Measurements from ENCODE around the gene TTBK1.

Gene TTBK1

DNA sequence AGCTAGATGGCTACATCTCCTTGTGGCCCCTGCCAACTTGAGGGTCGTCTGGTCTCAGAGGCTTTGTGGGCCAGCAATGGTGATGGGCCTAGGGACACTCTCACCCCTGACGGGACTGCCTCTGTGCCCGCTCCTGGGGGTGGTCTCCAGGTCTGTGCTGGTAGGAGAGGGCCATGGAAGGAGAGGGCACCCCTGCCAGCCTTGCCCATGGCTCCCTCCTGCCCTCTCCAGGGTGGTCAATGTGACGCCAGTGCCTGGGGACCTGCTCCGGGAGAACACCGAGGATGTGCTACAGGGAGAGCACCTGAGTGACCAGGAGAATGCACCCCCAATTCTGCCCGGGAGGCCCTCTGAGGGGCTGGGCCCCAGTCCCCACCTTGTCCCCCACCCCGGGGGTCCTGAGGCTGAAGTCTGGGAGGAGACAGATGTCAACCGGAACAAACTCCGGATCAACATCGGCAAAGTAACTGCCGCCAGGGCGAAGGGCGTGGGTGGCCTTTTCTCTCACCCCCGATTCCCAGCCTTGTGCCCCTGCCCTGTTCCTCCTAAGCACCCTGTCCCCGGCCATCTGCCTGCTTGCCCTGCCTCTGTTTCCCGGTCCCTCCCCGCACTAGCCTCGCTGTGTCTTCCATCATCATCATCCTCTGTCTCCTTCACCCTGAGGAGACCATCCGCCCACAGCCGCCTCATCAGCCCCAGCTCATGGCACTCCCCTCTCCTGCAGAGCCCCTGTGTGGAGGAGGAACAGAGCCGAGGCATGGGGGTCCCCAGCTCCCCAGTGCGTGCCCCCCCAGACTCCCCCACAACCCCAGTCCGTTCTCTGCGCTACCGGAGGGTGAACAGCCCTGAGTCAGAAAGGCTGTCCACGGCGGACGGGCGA is 15.8 kb downstream of the TTBK1 start:
- H3K9ac ChIP-seq (ENCODE audit: low read length): no peak overlapping the region
- H3K4me3 ChIP-seq (ENCODE audit: low read length): no peak overlapping the region

DNA sequence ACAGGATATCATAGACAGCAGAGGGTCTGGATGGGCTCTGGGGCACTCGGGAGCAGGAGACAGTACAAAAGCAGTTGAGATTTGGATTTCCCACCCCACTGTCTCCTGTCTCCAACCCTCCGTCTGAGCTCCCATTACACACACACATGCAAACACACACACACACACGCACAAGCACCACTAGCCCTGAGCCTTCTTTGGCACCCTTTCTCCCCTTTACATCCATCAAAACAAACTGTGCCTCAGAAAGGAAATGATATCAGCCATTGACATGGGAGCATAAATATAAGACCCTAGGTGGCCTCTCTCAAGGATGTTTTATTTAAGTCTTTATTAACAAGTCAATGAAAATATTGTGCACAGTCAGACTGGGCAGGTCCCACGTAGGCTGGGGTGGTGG is 17.5 kb downstream of the TTBK1 start:
- H3K4me1 ChIP-seq (ENCODE audit: control insufficient read depth, insufficient read depth, low read length): peaks cover 3% of the 10 kb centered on the region
- no peaks in the 10 kb centered on the region for H3K36me3 ChIP-seq (ENCODE audit: control insufficient read depth, insufficient read depth, low read length)

More for the DNA sequence above, 15.8 kb downstream of the TTBK1 start:
- Histone ChIP-seq H3K27me3 (ENCODE audit: control insufficient read depth, insufficient read depth, low read length) (peaks cover 6% of the 10 kb centered on the region), H3K4me1 (ENCODE audit: control insufficient read depth, insufficient read depth, low read length) (peaks cover 3% of the 10 kb centered on the region), H3K36me3 (ENCODE audit: control insufficient read depth, insufficient read depth, low read length) (no peaks in the 10 kb centered on the region), H3K9me3 (ENCODE audit: control insufficient read depth, low read length) (no peaks in the 10 kb centered on the region)

GRCh38 chr6:43261198-43261597 is 17.9 kb downstream of the TTBK1 start:
- no peak overlapping the region for H3K4me3 ChIP-seq (ENCODE audit: low read length)
- no peak overlapping the region for H3K9ac ChIP-seq (ENCODE audit: low read length)
- H3K4me1 ChIP-seq (ENCODE audit: control insufficient read depth, insufficient read depth, low read length): peaks cover 3% of the 10 kb centered on the region
- peaks cover 6% of the 10 kb centered on the region for H3K27me3 ChIP-seq (ENCODE audit: control insufficient read depth, insufficient read depth, low read length)
- H3K9me3 ChIP-seq (ENCODE audit: control insufficient read depth, low read length): no peaks in the 10 kb centered on the region
- H3K36me3 ChIP-seq (ENCODE audit: control insufficient read depth, insufficient read depth, low read length): no peaks in the 10 kb centered on the region

More for the DNA sequence above, 17.5 kb downstream of the TTBK1 start:
- H3K9me3 ChIP-seq (ENCODE audit: control insufficient read depth, low read length): no peaks in the 10 kb centered on the region
- no peak overlapping the region for H3K4me3 ChIP-seq (ENCODE audit: low read length)
- H3K9ac ChIP-seq (ENCODE audit: low read length): no peak overlapping the region
- H3K27me3 ChIP-seq (ENCODE audit: control insufficient read depth, insufficient read depth, low read length): peaks cover 6% of the 10 kb centered on the region

DNA sequence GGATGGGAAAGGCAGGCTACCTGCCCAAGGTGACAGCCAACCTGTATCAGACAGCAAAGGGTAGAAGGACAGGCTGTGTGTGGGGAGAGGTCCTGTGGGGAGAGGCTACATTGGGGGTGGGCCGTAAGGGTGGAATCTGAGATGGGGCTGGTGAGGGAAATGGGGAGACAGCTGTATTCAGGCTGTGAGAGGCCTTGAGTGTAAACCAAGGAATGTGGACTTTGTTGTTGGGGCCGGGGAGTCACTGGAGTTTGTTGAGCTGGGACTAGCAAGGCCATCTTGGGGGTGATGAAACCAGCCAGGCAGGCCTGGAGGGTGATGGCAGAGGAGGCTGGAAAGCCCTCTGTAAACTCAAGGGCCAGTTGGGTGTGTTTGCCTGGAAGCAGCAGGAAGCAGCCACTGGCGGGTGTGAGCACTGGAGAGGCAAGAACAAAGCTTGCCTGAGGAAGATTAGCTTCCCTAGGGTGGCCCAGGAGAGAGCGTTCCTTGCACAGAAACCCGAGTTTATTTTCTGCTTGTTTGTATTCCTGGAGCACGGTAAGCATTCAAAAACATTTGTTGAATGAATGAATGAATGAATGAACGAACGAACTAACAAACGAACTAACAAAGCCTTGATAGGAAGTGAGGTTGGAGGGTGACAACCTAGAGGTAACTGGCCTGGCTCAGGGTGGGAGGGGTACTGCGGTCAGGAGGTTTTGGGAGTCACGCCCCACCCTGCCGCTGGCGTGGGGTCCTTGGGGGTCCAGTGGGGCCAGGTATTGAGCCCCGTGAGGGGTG is 18.9 kb downstream of the TTBK1 start:
- Histone ChIP-seq H3K27me3 (ENCODE audit: control insufficient read depth, insufficient read depth, low read length) (peaks cover 3% of the 10 kb centered on the region), H3K4me3 (ENCODE audit: low read length) (no peak overlapping the region), H3K9ac (ENCODE audit: low read length) (no peak overlapping the region), H3K4me1 (ENCODE audit: control insufficient read depth, insufficient read depth, low read length) (peaks cover 6% of the 10 kb centered on the region), H3K9me3 (ENCODE audit: control insufficient read depth, low read length) (no peaks in the 10 kb centered on the region), H3K36me3 (ENCODE audit: control insufficient read depth, insufficient read depth, low read length) (no peaks in the 10 kb centered on the region)

DNA sequence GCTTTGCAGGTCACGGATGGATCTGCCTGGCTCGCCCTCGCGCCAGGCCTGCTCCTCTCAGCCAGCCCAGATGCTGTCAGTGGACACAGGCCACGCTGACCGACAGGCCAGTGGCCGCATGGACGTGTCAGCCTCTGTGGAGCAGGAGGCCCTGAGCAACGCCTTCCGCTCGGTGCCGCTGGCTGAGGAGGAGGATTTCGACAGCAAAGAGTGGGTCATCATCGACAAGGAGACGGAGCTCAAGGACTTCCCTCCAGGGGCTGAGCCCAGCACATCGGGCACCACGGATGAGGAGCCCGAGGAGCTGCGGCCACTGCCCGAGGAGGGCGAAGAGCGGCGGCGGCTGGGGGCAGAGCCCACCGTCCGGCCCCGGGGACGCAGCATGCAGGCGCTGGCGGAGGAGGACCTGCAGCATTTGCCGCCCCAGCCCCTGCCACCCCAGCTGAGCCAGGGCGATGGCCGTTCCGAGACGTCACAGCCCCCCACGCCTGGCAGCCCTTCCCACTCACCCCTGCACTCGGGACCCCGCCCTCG is 19.6 kb downstream of the TTBK1 start:
- H3K36me3 ChIP-seq (ENCODE audit: control insufficient read depth, insufficient read depth, low read length): no peaks in the 10 kb centered on the region
- no peak overlapping the region for H3K9ac ChIP-seq (ENCODE audit: low read length)

DNA sequence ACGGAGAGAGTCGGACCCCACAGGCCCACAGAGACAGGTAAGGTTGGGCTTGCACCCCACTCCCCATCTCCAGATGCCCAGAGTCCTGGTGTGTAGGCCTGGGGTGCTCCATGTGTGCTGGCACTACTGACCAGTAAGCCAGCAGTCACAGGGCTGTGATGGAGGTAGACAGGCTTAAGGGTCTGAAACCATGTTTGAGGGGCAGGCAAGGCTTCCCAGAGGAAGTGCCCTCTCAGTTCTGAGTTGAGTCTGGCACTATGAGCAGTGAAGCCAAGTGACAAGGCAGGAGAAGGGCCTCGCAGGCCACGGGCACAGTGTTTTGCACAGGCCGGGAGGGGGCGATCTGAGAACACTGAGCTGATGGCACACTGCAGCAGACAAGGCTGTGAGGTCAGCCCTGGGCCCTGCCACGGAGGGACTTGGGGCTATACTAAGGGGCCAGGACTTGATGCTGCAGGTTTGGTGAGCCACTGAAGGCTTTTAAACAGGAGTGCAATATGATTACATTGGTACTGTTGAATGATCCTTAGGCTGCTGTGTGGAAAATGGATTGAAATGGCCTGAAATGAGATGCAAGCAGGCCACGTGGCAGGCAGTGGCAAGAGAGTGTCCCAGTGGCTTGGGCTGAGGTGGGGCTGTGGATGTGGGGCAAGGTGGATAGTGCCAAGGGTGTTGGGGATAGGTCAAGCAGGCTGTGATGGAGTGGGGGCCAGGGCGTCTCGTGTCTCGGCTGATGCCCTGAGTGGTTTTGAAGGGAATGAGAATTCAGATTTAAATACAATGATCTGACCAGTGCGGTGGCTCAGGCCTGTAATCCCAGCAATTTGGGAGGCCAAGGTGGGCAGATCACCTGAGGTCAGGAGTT is 20.3 kb downstream of the TTBK1 start:
- H3K36me3 ChIP-seq (ENCODE audit: control insufficient read depth, insufficient read depth, low read length): no peaks in the 10 kb centered on the region
- H3K4me1 ChIP-seq (ENCODE audit: control insufficient read depth, insufficient read depth, low read length): peaks cover 19% of the 10 kb centered on the region
- no peak overlapping the region for H3K9ac ChIP-seq (ENCODE audit: low read length)
- no peak overlapping the region for H3K4me3 ChIP-seq (ENCODE audit: low read length)
- H3K27me3 ChIP-seq (ENCODE audit: control insufficient read depth, insufficient read depth, low read length): no peaks in the 10 kb centered on the region
- no peaks in the 10 kb centered on the region for H3K9me3 ChIP-seq (ENCODE audit: control insufficient read depth, low read length)

More for the DNA sequence above, 19.6 kb downstream of the TTBK1 start:
- H3K9me3 ChIP-seq (ENCODE audit: control insufficient read depth, low read length): no peaks in the 10 kb centered on the region
- peaks cover 3% of the 10 kb centered on the region for H3K27me3 ChIP-seq (ENCODE audit: control insufficient read depth, insufficient read depth, low read length)
- H3K4me3 ChIP-seq (ENCODE audit: low read length): no peak overlapping the region
- H3K4me1 ChIP-seq (ENCODE audit: control insufficient read depth, insufficient read depth, low read length): peaks cover 12% of the 10 kb centered on the region

- H3K4me1 ChIP-seq (ENCODE audit: control insufficient read depth, insufficient read depth, low read length): peaks cover 30% of the 10 kb centered on the region
- H3K9ac ChIP-seq (ENCODE audit: low read length): no peak overlapping the region
- H3K4me3 ChIP-seq (ENCODE audit: low read length): no peak overlapping the region
- no peaks in the 10 kb centered on the region for H3K36me3 ChIP-seq (ENCODE audit: control insufficient read depth, insufficient read depth, low read length)
- no peaks in the 10 kb centered on the region for H3K27me3 ChIP-seq (ENCODE audit: control insufficient read depth, insufficient read depth, low read length)
- no peaks in the 10 kb centered on the region for H3K9me3 ChIP-seq (ENCODE audit: control insufficient read depth, low read length)
Measured at GRCh38 chr6:43264599-43265145, 21.4 kb downstream of the TTBK1 start.

GRCh38 chr6:43265564-43265963 is 22.3 kb downstream of the TTBK1 start:
- no peak overlapping the region for H3K4me3 ChIP-seq (ENCODE audit: low read length)
- no peaks in the 10 kb centered on the region for H3K9me3 ChIP-seq (ENCODE audit: control insufficient read depth, low read length)
- H3K4me1 ChIP-seq (ENCODE audit: control insufficient read depth, insufficient read depth, low read length): peaks cover 39% of the 10 kb centered on the region
- no peaks in the 10 kb centered on the region for H3K27me3 ChIP-seq (ENCODE audit: control insufficient read depth, insufficient read depth, low read length)
- no peaks in the 10 kb centered on the region for H3K36me3 ChIP-seq (ENCODE audit: control insufficient read depth, insufficient read depth, low read length)
- no peak overlapping the region for H3K9ac ChIP-seq (ENCODE audit: low read length)

GRCh38 chr6:43267619-43268354 is 24.5 kb downstream of the TTBK1 start:
- peaks cover 40% of the 10 kb centered on the region for H3K4me1 ChIP-seq (ENCODE audit: control insufficient read depth, insufficient read depth, low read length)
- no peaks in the 10 kb centered on the region for H3K27me3 ChIP-seq (ENCODE audit: control insufficient read depth, insufficient read depth, low read length)
- no peaks in the 10 kb centered on the region for H3K9me3 ChIP-seq (ENCODE audit: control insufficient read depth, low read length)
- H3K4me3 ChIP-seq (ENCODE audit: low read length): no peak overlapping the region
- H3K9ac ChIP-seq (ENCODE audit: low read length): peak overlapping the region; percentile 34
- H3K36me3 ChIP-seq (ENCODE audit: control insufficient read depth, insufficient read depth, low read length): no peaks in the 10 kb centered on the region

DNA sequence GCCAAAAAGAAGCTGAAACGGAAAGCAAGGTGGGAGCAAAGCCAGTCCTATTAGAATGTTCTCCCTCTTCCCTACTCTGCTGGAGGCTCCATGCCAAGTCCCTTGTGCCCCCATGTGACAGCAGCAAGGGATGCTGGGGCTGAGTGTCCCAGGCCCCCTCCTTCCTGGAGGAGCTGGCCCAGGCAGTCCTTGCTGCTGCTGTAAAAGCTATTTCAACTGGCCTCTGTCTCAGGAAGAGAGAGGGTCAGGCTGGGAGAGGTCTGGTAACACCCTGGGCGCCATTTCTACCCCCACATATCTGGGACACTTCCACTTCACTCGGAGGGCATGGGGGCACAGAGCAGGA is 25.0 kb downstream of the TTBK1 start:
- Histone ChIP-seq H3K9ac (ENCODE audit: low read length) (peak overlapping the region; percentile 23), H3K9me3 (ENCODE audit: control insufficient read depth, low read length) (no peaks in the 10 kb centered on the region), H3K36me3 (ENCODE audit: control insufficient read depth, insufficient read depth, low read length) (no peaks in the 10 kb centered on the region), H3K4me3 (ENCODE audit: low read length) (no peak overlapping the region), H3K4me1 (ENCODE audit: control insufficient read depth, insufficient read depth, low read length) (peaks cover 40% of the 10 kb centered on the region), H3K27me3 (ENCODE audit: control insufficient read depth, insufficient read depth, low read length) (no peaks in the 10 kb centered on the region)

GRCh38 chr6:43268782-43269272 is 25.5 kb downstream of the TTBK1 start:
- Histone ChIP-seq H3K4me1 (ENCODE audit: control insufficient read depth, insufficient read depth, low read length) (peaks cover 41% of the 10 kb centered on the region), H3K27me3 (ENCODE audit: control insufficient read depth, insufficient read depth, low read length) (no peaks in the 10 kb centered on the region), H3K9me3 (ENCODE audit: control insufficient read depth, low read length) (no peaks in the 10 kb centered on the region), H3K36me3 (ENCODE audit: control insufficient read depth, insufficient read depth, low read length) (no peaks in the 10 kb centered on the region), H3K9ac (ENCODE audit: low read length) (peak overlapping the region; percentile 29), H3K4me3 (ENCODE audit: low read length) (peak overlapping the region; percentile 9)
